Body of pancreas (tissue), 4 donors: Measurements from ENCODE around the gene CNIH1. TPM values are rescaled to one million over a fixed set of nuclear protein-coding genes. Genes with fewer than 3 reads are reported as not detected.
A peak's percentile ranks its signal among the peaks of the same experiment; 100 is the strongest.

Experiments
- ATAC-seq: fragments of 150-250 bp; one replicate; pipeline ENCODE4 v1.9.1; 2016
- DNase-seq, 4 donors: peaks; one replicate each; pipeline ENCODE4 v3.0.0-alpha.2; 2019
- H3K27ac ChIP-seq, 4 donors: fragments of 200-600 bp; sonication (generic); 1 replicate in 3 of 4; 2 replicates in 1 of 4; pipeline versions ENCODE4 v1.5.1 to v1.6.1; 2016 to 2019; ENCODE audit warnings: mild to moderate bottlenecking in 1 of 4, mixed read lengths in 1 of 4, moderate library complexity in 1 of 4
- H3K27me3 ChIP-seq, 2 donors: fragments of 200-600 bp; sonication (generic); one replicate each; pipeline ENCODE4 v1.6.0; 2016; ENCODE audit warnings: mild to moderate bottlenecking in 1 of 2
- H3K36me3 ChIP-seq, 2 donors: fragments of 200-600 bp; sonication (generic); replicated peaks in 1 of 2; 2 replicates each; pipeline ENCODE4 v1.5.1; 2016; ENCODE audit warnings: low read depth in 2 of 2; ENCODE audit not compliant: insufficient read depth in 1 of 2
- H3K4me1 ChIP-seq: fragments of 200-600 bp; sonication (generic); one replicate; pipeline ENCODE4 v1.6.0; 2016
- H3K4me3 ChIP-seq, 2 donors: fragments of 200-600 bp; sonication (generic); 1 replicate in 1 of 2; 2 replicates in 1 of 2; pipeline ENCODE4 v1.5.1; 2016 to 2019
- H3K9me3 ChIP-seq, 3 donors: fragments of 200-600 bp; sonication (generic); 1 replicate in 2 of 3; 2 replicates in 1 of 3; pipeline ENCODE4 v1.5.1; 2016
- POLR2A ChIP-seq, 3 donors: fragments of 450-650 bp; IDR thresholded peaks; one replicate each; pipeline ENCODE4 v1.6.1; 2016; ENCODE audit warnings: antibody characterized with exemption in 3 of 3, mild to moderate bottlenecking in 2 of 3
- WGBS, 2 donors: methylation state at CpG; one replicate each; pipeline ENCODE4 v1.1.5; 2017; 5-methylcytosine and 5-hydroxymethylcytosine counted together
- intact Hi-C: fragments of 100-400 bp; cut with DNase I; formaldehyde crosslinking; loops from one replicate; pipeline ENCODE4 v1.15.1; 2023
- total RNA-seq, 2 donors: library from RNA; depleted of rRNA; stranded (reverse); fragments of >200 nt; gene quantifications; one replicate each; pipeline ENCODE4 v1.1.0, GENCODE V29; 2016
- TF ChIP-seq, protein P1 (sequence below), 7 experiments: fragments of 450-650 bp in 4 of 7; fragments of 200-600 bp in 3 of 7; sonication (generic) in 3 of 7; IDR thresholded peaks; one replicate each; pipeline ENCODE4 v1.5.1; 2016 to 2019; ENCODE audit warnings: antibody characterized with exemption in 7 of 7

CNIH1 gene
- total RNA-seq, 2 donors from 2014 or later = 15.2 to 18.2 TPM

DNA sequence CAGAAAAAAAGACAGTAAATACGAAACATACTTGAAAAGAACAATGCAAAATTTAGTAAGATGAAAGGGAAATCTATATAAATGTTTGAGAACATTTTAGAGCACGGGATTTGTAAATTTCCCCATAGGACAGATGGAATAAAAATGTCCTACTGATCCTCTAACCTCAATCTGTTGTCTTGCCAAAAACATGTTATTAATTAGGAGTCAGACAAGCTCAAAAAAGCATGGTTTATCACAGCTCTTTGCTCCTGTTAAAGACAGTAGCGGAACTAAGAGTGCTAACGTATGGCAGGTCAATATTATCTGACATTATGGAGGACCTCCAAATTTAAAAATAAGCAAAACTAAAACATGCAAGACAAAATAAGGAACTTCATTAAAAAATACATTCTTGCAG is 34.7 kb upstream of the CNIH1 start:
- TF ChIP-seq POLR2A (IDR thresholded peaks at IDR 0.05) = no peak
- TF ChIP-seq, protein P1, sequence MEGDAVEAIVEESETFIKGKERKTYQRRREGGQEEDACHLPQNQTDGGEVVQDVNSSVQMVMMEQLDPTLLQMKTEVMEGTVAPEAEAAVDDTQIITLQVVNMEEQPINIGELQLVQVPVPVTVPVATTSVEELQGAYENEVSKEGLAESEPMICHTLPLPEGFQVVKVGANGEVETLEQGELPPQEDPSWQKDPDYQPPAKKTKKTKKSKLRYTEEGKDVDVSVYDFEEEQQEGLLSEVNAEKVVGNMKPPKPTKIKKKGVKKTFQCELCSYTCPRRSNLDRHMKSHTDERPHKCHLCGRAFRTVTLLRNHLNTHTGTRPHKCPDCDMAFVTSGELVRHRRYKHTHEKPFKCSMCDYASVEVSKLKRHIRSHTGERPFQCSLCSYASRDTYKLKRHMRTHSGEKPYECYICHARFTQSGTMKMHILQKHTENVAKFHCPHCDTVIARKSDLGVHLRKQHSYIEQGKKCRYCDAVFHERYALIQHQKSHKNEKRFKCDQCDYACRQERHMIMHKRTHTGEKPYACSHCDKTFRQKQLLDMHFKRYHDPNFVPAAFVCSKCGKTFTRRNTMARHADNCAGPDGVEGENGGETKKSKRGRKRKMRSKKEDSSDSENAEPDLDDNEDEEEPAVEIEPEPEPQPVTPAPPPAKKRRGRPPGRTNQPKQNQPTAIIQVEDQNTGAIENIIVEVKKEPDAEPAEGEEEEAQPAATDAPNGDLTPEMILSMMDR (IDR thresholded peaks at IDR 0.05) = no peak
- H3K27me3 ChIP-seq = no peaks in the 10 kb centered on the region
- no peak overlapping the region for H3K27ac ChIP-seq
- no peak for DNase-seq
- H3K4me3 ChIP-seq = no peak overlapping the region
- intact Hi-C loops = no loop called here
- no peak for ATAC-seq
- H3K36me3 ChIP-seq = no peaks in the 10 kb centered on the region
- no peaks in the 10 kb centered on the region for H3K9me3 ChIP-seq
- 91% methylated on average over 4 of the region's 4 CpGs for WGBS, 2 donors
- peaks cover 19% of the 10 kb centered on the region for H3K4me1 ChIP-seq

DNA sequence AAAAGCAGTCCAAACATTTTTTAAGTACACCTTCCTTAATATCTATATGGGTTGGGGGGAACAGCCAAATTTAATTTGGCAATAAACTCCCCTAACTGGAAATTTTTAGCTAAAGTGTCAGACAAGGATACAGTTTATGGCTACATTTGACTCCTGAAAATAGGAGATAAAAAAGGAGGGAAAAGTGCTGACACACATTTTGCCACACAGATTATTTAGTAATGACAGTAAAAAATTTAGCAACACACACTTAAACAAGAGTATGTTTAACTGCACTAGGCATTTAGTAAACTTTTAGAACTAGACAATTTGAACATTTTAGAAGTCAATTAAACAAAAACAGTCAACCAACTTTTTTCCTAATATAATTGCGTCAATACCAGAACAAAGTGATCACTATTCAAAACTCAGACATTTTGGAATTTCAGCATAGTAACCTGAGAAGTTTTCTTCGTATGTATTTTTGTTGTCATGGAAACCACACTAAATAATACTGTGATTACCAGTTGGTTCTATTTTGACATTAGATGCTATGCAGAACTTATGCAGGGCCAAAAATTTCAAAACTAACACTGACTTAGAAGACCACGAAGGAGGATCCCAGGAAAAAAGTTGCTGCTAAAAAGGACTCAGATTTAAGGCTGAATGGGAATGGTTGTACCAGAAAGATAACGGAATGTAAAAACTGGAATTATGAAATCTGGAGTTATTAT is 34.2 kb upstream of the CNIH1 start:
- intact Hi-C loops = no loop called here
- WGBS, 2 donors = 76 to 86% methylated on average over 4 of the region's 4 CpGs
- no peaks in the 10 kb centered on the region for H3K27me3 ChIP-seq
- TF ChIP-seq, protein P1 (IDR thresholded peaks at IDR 0.05) = no peak
- no peak for TF ChIP-seq POLR2A (IDR thresholded peaks at IDR 0.05)
- no peaks in the 10 kb centered on the region for H3K9me3 ChIP-seq
- ATAC-seq = no peak
- H3K4me1 ChIP-seq = peaks cover 25% of the 10 kb centered on the region
- no peaks in the 10 kb centered on the region for H3K36me3 ChIP-seq
- DNase-seq = no peak
- no peak overlapping the region for H3K4me3 ChIP-seq
- no peak overlapping the region for H3K27ac ChIP-seq

DNA sequence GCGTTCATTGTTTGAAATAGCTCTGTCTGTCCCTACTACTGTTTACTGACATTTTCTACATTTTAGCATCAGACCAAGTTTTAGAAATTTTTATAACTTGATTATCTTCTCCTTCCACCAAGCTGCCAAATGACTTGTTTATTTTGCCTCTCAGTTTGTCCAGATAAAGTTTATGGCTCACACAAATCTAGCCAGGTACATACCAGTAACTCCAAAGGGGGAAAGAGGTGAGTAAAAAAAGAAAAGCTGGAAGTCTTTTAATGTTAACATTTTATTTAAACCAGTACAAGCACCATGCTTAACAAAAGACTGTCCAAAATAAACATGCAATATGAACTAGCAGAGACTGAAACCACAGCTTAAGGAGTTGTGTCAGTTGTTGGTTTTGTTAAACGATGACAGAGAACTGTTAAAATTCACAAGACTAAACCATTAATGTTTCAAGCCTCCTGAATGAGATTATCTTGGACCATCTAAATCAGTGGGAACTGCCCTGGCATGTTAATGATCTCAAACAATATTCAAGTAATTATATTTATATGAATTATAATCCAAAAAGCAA is 33.1 kb upstream of the CNIH1 start:
- H3K4me1 ChIP-seq = peaks cover 25% of the 10 kb centered on the region
- H3K27me3 ChIP-seq = no peaks in the 10 kb centered on the region
- TF ChIP-seq, protein P1 (IDR thresholded peaks at IDR 0.05) = no peak
- no peak for TF ChIP-seq POLR2A (IDR thresholded peaks at IDR 0.05)
- 65 to 66% methylated on average over 2 of the region's 2 CpGs for WGBS, 2 donors
- H3K27ac ChIP-seq = peak overlapping the region in 2 of 4 donors; percentile 9 to 18
- no peak for DNase-seq
- intact Hi-C loops = no loop called here
- no peaks in the 10 kb centered on the region for H3K9me3 ChIP-seq
- no peak for ATAC-seq
- no peak overlapping the region for H3K4me3 ChIP-seq
- H3K36me3 ChIP-seq = no peaks in the 10 kb centered on the region

DNA sequence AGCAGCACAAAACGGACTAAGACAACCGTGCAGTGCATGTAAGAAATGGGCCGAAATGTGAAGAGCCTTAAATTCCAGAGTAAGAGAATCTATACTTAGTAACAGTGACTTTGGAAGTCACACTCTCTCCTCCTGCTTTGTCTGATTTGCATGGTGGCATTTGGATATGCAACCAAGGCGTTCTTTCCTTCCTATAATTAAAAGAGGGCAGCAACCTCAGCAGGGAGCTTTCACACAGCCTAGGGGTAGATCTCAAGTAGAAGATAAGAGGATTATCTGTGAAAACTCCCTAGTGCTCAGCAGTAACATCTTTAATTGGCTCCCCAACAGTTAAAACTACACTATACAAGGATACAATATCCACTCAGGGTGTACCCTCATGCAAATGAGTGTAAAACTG is 31.1 kb upstream of the CNIH1 start:
- TF ChIP-seq, protein P1 (IDR thresholded peaks at IDR 0.05) = no peak
- no peak for TF ChIP-seq POLR2A (IDR thresholded peaks at IDR 0.05)
- intact Hi-C loops = no loop called here
- DNase-seq (no peak), ATAC-seq (no peak)
- 94 to 96% methylated on average over 4 of the region's 4 CpGs for WGBS, 2 donors
- Histone ChIP-seq H3K27me3 (no peaks in the 10 kb centered on the region), H3K27ac (no peak overlapping the region), H3K4me1 (peaks cover 25% of the 10 kb centered on the region), H3K36me3 (no peaks in the 10 kb centered on the region), H3K9me3 (peaks cover 0 to 4% (median 0%) of the 10 kb centered on the region in 3 donors), H3K4me3 (no peak overlapping the region)

DNA sequence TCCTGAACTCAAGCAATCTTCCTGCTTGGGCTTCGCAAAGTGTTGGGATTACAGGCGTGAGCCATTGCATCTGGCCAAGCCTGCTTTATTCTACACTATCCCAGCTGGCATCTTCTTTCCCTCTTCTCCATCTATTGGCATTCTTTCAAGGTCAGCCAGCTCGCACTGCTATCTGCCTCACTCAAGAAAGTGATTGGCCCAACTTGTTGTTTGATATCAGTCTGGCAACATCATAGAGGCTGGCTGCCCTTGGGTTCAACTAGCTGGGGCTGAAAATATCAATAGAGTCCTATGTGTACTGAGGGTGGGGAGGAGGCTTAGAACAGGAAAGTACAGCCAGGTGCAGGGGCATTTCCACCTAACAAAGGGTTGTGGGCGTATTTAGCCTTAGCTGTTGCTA is 30.5 kb upstream of the CNIH1 start:
- H3K27ac ChIP-seq = no peak overlapping the region
- H3K4me3 ChIP-seq = no peak overlapping the region
- intact Hi-C loops = no loop called here
- WGBS, 2 donors = 55 to 59% methylated on average over 4 of the region's 4 CpGs
- H3K9me3 ChIP-seq = peaks cover 0 to 9% (median 0%) of the 10 kb centered on the region in 3 donors
- no peak for TF ChIP-seq POLR2A (IDR thresholded peaks at IDR 0.05)
- TF ChIP-seq, protein P1 (IDR thresholded peaks at IDR 0.05) = no peak
- no peak for ATAC-seq
- H3K36me3 ChIP-seq = no peaks in the 10 kb centered on the region
- H3K27me3 ChIP-seq = no peaks in the 10 kb centered on the region
- no peak for DNase-seq
- peaks cover 25% of the 10 kb centered on the region for H3K4me1 ChIP-seq
